ENCODE data around the gene FRMPD1. TPM values are rescaled to one million over a fixed set of nuclear protein-coding genes. Genes with fewer than 3 reads are reported as not detected.

FRMPD1 gene
- total RNA-seq, 1 experiment from 2014 or later, result 0.26 TPM

GRCh38 chr9:37729499-37729898 lies 78.7 kb downstream of the FRMPD1 start (continued):
- no peak for TF ChIP-seq ELF4 (CRISPR knock-in tag; IDR thresholded peaks at IDR 0.05; ENCODE audit: low read depth)
- TF ChIP-seq TCF7 (CRISPR knock-in tag; IDR thresholded peaks at IDR 0.05; ENCODE audit: low read depth), result no peak
- TF ChIP-seq JUN (CRISPR knock-in tag; IDR thresholded peaks at IDR 0.05), result no peak
- TF ChIP-seq KAT7 (CRISPR knock-in tag; IDR thresholded peaks at IDR 0.05; ENCODE audit: borderline replicate concordance), result no peak
- TF ChIP-seq ZNF416 (CRISPR knock-in tag; IDR thresholded peaks at IDR 0.05), result no peak
- TF ChIP-seq, protein P1, sequence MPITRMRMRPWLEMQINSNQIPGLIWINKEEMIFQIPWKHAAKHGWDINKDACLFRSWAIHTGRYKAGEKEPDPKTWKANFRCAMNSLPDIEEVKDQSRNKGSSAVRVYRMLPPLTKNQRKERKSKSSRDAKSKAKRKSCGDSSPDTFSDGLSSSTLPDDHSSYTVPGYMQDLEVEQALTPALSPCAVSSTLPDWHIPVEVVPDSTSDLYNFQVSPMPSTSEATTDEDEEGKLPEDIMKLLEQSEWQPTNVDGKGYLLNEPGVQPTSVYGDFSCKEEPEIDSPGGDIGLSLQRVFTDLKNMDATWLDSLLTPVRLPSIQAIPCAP (CRISPR knock-in tag; IDR thresholded peaks at IDR 0.05), result no peak
- no peak for TF ChIP-seq ESRRA (CRISPR knock-in tag; IDR thresholded peaks at IDR 0.05; ENCODE audit: borderline replicate concordance)

- POLR2A ChIA-PET, result no interaction called here
- no peak overlapping the region for H3K4me3 Mint-ChIP-seq
- no peaks in the 10 kb centered on the region for H3K27me3 Mint-ChIP-seq (ENCODE audit: low read depth)
- no peaks in the 10 kb centered on the region for H3K36me3 Mint-ChIP-seq
- ATAC-seq (no peak), DNase-seq (ENCODE audit: low spot score) (no peak)
- peaks cover 9% of the 10 kb centered on the region for H3K4me1 Mint-ChIP-seq
- no peaks in the 10 kb centered on the region for H3K9me3 Mint-ChIP-seq
- no peak overlapping the region for H3K27ac Mint-ChIP-seq
- CTCF ChIA-PET, result no interaction called here
- no peak for TF ChIP-seq ATF1 (CRISPR knock-in tag; IDR thresholded peaks at IDR 0.05)
- TF ChIP-seq PRDM15 (CRISPR knock-in tag; IDR thresholded peaks at IDR 0.05), result no peak
- no peak for TF ChIP-seq HMGXB4 (CRISPR knock-in tag; IDR thresholded peaks at IDR 0.05)
- TF ChIP-seq SMAD3 (CRISPR knock-in tag; IDR thresholded peaks at IDR 0.05; ENCODE audit: borderline replicate concordance), result no peak
- TF ChIP-seq STAT6 (CRISPR knock-in tag; conservative IDR thresholded peaks at IDR 0.05; ENCODE audit: low read depth), result no peak
- no peak for TF ChIP-seq NR3C1 (CRISPR knock-in tag; conservative IDR thresholded peaks at IDR 0.05; ENCODE audit: low read depth)
- TF ChIP-seq, protein P2, sequence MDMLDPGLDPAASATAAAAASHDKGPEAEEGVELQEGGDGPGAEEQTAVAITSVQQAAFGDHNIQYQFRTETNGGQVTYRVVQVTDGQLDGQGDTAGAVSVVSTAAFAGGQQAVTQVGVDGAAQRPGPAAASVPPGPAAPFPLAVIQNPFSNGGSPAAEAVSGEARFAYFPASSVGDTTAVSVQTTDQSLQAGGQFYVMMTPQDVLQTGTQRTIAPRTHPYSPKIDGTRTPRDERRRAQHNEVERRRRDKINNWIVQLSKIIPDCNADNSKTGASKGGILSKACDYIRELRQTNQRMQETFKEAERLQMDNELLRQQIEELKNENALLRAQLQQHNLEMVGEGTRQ (CRISPR knock-in tag; IDR thresholded peaks at IDR 0.05), result no peak
- TF ChIP-seq ZNF416 (CRISPR knock-in tag; IDR thresholded peaks at IDR 0.05), result no peak
- no peak for TF ChIP-seq ZNF671 (CRISPR knock-in tag; IDR thresholded peaks at IDR 0.05)
- no peak for TF ChIP-seq RORB (CRISPR knock-in tag; IDR thresholded peaks at IDR 0.05)
- TF ChIP-seq FOXJ3 (CRISPR knock-in tag; IDR thresholded peaks at IDR 0.05; ENCODE audit: borderline replicate concordance), result no peak
- TF ChIP-seq, protein P3, sequence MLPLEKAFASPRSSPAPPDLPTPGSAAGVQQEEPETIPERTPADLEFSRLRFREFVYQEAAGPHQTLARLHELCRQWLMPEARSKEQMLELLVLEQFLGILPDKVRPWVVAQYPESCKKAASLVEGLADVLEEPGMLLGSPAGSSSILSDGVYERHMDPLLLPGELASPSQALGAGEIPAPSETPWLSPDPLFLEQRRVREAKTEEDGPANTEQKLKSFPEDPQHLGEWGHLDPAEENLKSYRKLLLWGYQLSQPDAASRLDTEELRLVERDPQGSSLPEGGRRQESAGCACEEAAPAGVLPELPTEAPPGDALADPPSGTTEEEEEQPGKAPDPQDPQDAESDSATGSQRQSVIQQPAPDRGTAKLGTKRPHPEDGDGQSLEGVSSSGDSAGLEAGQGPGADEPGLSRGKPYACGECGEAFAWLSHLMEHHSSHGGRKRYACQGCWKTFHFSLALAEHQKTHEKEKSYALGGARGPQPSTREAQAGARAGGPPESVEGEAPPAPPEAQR (CRISPR knock-in tag; IDR thresholded peaks at IDR 0.05), result no peak
- TF ChIP-seq, protein P1 (CRISPR knock-in tag; IDR thresholded peaks at IDR 0.05), result no peak
- TF ChIP-seq, protein P4, sequence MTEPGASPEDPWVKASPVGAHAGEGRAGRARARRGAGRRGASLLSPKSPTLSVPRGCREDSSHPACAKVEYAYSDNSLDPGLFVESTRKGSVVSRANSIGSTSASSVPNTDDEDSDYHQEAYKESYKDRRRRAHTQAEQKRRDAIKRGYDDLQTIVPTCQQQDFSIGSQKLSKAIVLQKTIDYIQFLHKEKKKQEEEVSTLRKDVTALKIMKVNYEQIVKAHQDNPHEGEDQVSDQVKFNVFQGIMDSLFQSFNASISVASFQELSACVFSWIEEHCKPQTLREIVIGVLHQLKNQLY (CRISPR knock-in tag; IDR thresholded peaks at IDR 0.05), result no peak
Measured at GRCh38 chr9:37730256-37730655, 79.5 kb downstream of the FRMPD1 start.
